Stimulated activated CD4-positive, alpha-beta T cell treated with anti-CD3 and anti-CD28 coated beads, Interleukin-4, amount 100 ng/mL, for 4 hours (primary cell): ENCODE results near the gene ZMYND11.
"Not testable (repeated sequence)": the region's sequence is repeated elsewhere in the genome, so short reads cannot be mapped to it uniquely, and the experiment has no call there.

Experiments
- DNase-seq, 2 experiments: peaks; one replicate each; pipeline ENCODE4 v3.0.0-alpha.2; 2020

The ZMYND11 gene

DNA sequence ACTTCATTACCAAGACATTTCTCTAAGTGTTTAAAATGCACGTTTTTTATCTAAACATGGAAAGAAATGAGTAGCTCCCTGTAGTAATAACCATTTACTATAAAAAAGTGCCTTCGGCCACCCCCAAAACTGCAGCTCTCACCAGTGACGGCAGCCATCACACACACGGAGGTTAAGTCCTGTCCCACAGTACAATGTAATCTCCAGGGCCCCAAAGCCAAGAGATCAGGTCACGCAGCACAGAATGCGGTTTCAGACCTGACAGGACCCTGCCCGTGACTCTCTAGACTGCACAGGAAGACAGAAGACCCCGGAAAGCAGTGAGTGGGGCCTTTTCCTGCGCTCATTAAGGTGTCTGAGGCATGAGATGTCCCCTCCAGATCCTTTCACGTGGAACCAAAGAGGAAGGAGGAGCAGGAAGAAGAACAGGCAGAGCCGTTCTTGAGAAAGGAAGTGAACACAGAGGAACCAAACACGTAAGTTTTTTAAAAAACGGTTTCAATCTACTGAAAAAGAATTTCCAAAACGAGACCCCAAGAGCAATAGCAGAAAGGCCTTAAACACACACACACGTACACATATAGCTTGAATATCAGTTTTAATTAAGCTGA, 125.7 kb downstream of the ZMYND11 start:
- no peak for DNase-seq

DNA sequence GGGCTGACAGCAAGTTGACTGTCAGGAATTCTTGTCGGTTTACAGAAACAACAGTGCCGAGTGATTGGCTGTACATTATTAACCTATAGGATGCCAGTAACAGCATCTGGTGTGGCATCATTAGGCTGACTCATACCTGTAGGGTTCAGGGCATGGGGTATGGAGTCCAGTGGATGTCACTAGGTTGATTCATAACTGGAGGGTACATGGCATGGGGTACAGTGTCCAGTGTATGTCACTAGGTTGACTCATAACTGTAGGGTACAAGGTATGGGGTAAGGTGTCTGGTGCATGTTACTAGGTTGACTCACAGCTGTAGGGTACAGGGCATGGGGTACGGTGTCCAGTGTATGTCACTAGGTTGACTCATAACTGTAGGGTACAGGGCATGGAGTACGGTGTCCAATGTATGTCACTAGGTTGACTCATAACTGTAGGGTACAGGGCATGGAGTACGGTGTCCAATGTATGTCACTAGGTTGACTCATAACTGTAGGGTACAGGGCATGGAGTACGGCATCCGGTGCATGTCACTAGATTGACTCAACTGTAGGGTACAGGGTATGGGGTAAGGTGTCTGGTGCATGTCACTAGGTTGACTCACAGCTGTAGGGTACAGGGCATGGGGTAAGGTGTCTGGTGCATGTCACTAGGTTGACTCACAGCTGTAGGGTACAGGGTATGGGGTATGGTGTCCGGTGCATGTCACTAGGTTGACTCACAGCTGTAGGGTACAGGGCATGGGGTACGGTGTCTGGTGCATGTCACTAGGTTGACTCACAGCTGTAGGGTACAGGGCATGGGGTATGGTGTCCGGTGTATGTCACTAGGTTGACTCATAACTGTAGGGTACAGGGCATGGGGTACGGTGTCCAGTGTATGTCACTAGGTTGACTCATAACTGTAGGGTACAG, 129.2 kb downstream of the ZMYND11 start:
- DNase-seq = not testable (repeated sequence)

DNA sequence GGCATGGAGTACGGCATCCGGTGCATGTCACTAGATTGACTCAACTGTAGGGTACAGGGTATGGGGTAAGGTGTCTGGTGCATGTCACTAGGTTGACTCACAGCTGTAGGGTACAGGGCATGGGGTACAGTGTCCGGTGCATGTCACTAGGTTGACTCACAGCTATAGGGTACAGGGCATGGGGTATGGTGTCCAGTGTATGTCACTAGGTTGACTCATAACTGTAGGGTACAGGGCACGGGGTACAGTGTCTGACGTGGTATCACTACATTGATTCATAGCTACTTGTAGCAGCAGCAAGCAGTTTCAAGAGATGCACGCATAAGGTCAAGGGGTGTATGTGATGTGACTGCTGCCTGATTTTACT, 129.8 kb downstream of the ZMYND11 start:
- not testable (repeated sequence) for DNase-seq

DNA sequence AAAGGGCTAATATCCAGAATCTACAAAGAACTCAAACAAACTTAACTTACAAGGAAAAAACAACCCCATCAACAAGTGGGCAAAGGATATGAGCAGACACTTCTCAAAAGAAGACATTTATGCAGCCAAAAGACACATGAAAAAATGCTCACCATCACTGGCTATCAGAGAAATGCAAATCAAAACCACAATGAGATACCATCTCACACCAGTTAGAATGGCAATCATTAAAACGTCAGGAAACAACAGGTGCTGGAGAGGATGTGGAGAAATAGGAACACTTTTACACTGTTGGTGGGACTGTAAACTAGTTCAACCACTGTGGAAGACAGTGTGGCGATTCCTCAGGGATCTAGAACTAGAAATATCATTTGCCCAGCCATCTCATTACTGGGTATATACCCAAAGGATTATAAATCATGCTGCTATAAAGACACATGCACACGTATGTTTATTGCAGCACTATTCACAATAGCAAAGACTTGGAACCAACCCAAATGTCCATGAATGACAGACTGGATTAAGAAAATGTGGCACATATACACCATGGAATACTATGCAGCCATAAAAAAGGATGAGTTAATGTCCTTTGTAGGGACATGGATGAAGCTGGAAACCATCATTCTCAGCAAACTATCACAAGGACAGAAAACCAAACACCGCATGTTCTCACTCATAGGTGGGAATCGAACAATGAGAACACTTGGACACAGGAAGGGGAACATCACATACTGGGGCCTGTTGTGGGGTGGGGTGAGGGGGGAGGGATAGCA, 130.7 kb downstream of the ZMYND11 start:
- DNase-seq = not testable (repeated sequence)

DNA sequence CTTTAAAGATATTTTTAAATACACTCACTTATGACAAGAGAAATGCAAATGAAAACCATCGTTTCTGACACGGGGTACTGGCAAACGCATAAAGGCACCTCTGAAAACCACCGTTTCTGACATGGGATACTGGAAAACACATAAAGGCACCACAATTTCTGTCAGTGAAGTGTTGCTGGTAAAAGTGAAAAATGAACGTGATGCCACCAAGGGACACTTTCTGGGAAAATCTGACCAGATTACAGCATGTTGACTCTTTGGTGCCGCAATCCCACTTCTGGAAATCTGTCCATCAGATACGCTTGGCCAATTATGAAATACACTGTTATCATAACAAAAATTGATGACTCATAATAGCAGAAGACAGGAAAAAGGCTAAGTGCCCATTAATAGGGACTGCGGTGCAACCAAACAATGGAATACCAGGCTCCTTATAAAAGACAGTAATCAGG, 131.7 kb downstream of the ZMYND11 start:
- DNase-seq = no peak

DNA sequence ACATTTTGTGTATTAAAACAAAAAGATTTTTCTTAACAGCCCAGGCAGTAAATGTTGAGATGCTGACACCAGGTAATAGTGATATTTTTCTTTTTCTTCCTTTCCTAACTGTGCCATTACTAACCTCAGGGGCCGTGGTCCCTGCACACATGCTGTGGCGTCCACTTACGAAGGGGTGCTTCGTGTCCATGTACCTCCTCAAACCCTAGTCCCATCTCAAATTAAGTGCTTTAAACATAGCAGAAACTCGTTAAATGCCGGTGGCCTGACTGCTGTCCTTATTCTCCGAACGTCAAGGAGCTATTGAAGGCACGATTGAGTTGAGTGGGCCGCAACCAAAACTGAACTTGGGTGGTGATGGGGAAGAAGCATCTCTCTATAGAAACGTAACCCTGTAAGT, 132.4 kb downstream of the ZMYND11 start:
- DNase-seq = no peak

DNA sequence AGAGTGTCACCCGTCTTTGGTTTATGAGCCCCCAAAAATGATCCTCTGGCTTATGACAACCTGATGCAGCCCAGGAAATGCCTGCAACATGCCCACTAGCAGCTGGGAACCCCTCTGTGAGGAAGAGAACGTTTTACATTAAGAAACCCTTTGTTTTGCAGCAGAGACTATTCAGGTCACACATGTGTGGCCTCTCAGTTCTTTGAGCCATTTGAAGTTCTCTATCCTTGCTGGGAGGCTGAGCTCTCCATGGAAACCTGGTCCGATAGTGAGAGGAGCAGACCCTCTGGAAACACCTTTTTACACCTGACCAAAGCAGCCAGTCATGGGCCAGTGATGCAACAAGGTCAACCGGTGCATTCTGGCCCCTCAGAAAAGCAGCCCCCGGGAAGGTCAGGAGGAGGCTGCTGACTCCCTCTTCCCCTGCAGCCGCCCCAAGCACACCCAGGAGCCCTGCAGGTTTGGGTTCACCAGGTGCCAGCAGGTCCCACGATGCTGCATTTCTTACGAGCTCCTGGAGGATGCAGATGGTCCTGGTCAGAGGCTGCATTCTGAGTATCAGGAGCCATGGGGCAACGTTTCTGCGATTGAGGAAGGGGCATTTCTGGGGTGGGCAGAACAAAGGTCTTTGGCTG, 134.3 kb downstream of the ZMYND11 start:
- no peak for DNase-seq

DNA sequence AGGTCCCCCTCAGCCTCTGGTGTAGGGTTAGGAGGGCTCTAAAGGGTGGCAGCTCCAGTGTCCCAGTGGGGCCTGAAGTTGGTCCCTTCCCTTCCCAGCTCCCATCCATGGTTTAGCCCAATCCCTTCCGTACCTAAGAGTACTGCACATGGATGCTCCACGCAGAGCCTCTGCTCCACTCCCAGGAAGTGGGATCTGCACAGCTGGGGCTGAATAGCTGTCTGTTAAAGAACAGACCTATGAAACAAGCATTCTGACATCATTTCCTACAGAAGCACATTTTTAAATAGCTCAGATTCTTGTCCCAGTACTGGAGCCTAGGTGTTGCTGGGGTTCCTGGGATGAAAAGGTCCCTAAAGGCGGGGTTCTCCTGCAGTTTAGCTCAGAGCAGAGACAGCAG, 135.9 kb downstream of the ZMYND11 start:
- no peak for DNase-seq

DNA sequence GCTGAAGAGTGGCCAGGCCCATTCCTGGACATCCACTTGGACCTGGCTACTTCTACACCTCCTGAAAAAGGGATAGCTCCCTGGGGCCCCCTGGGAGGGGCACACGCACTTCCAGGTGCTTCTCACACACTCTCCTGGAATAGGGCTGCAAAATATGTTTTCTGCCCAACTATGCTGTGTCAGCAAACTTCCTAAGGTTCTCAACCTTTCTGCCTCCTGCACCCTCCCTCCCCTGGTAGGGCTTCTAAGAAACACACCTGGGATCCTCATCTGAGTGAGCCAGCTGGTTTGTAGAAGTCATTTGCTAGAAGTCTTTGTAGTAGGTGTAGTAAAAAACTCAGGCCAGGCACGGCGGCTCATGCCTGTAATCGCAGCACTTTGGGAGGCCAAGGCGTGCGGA, 136.5 kb downstream of the ZMYND11 start:
- no peak for DNase-seq

DNA sequence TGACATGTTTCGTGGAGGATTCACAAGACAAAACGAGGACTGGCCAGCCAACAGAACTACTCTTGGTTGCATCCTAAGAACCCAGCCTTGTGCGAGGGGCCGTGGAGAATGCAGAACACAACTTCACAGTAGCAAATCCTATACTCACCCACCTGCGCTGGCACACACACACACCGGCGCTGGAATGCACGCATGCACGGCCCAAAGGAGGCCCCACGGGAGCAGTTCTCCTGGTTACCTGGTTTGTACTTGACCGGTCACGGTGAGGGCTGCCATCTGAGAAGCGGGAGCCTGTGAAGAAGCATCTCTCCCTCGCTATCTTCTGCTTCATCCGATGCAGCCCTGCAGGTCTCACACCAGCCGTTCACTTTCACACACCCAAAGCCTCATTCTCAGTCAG, 137.8 kb downstream of the ZMYND11 start:
- no peak for DNase-seq

DNA sequence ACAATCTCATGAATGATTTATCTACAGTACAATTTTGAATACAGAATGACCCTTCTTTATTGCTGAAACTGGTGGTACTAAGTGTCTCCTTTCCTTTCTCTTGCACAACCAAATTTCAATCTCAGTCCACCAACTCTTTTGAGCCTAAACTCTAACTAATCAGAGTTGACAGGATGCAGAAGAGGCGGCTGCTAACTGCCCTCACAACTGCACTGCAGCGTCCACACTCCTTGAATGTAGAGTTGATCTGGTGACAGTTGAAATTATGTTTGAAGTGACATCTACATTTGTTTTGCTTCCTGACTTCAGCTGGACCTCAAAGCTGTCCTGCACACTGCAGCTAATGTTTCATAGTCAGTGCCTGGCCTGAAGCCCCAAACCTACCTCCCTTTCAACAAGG, 139.6 kb downstream of the ZMYND11 start:
- no peak for DNase-seq

DNA sequence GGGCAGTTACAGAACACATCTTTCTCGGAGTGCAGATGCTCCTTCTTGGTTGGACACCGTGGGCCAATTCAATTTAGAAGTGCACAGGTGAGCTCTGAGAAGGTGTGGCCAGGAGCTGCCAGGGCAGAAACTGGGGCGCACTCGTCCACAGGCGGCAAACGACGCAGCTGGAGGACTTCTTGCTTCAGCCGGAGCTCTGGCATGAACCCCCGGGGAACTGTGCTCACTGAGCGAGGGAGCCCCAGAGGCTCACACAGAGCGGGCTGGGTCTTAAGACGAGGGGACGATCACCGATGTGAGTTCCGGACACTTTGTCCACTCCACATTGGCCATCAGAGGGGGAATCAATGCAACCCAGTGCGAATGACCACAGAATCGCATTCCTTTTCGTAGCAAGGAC, 140.4 kb downstream of the ZMYND11 start:
- no peak for DNase-seq

DNA sequence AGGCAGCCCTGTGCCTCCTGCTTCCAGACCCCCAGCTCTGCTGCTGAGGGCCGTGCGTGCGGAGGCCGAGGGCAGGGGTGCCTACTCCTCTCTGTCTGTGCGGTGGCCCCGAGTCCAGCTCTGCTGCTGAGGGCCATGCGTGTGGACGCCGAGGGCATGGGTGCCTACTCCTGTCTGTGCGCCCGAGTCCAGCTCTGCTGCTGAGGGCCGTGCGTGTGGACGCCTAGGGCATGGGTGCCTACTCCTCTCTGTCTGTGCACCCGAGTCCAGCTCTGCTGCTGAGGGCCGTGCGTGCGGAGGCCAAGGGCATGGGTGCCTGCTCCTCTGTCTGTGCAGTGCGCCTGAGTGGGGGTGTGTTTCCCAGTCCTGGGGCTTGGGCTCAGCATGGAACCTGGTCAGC, 142.7 kb downstream of the ZMYND11 start:
- no peak for DNase-seq

DNA sequence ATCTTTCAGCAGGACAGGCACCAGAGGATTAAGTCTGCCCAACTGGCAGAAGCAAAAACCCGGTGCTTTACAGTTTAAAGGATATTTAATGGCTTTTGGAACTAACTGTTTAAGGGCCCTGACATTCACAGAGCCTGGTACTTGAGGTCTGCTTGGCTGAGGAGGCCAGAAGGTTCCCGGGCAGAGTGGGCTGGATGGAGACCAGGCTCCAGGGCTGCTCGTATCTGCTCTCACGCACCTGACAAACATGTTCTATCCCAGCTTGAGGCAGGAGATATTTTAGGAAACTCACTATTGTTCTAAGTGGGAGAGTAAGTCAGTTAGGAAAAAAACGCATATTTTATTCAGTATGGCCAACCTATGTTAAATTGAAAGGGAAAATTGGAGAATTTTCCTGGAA, 143.5 kb downstream of the ZMYND11 start:
- no peak for DNase-seq

DNA sequence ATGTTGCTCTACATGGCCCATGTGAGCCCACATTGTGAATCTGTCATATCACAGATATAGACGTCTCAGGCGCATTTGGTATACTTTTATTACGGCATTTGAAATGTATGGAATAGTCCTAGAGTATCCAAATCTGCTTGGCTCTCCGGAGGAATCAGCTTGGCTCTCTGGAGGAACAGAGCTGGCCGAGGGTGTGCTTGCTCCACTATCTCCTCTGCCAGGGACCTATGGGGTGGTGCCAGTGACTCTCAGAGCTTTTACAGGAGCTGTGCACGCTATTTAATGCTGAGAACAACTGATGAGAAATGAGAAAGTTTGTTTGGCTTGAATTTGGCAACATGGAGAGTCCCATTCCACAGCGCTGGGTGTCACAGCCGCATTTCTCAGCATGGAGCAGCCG, 144.0 kb downstream of the ZMYND11 start:
- no peak for DNase-seq

DNA sequence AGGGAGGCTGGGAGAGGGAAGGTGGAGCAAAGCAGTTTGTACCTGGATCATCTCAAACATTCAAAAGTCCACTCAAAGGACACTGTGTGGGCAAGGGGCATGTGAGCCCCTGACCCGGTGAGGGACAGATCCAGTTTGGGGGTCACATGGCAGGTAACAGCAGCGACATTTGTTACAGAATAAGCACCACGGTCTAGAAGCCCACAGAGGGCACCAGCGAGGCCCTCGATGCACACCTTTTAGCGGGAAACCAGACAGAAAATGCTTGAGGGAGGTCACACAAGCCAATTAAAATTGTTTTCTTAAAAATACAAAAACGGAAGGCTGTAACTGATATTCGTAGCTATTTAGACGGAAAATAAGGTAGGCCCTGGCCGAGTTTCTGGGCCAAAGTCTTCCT, 144.4 kb downstream of the ZMYND11 start:
- no peak for DNase-seq

DNA sequence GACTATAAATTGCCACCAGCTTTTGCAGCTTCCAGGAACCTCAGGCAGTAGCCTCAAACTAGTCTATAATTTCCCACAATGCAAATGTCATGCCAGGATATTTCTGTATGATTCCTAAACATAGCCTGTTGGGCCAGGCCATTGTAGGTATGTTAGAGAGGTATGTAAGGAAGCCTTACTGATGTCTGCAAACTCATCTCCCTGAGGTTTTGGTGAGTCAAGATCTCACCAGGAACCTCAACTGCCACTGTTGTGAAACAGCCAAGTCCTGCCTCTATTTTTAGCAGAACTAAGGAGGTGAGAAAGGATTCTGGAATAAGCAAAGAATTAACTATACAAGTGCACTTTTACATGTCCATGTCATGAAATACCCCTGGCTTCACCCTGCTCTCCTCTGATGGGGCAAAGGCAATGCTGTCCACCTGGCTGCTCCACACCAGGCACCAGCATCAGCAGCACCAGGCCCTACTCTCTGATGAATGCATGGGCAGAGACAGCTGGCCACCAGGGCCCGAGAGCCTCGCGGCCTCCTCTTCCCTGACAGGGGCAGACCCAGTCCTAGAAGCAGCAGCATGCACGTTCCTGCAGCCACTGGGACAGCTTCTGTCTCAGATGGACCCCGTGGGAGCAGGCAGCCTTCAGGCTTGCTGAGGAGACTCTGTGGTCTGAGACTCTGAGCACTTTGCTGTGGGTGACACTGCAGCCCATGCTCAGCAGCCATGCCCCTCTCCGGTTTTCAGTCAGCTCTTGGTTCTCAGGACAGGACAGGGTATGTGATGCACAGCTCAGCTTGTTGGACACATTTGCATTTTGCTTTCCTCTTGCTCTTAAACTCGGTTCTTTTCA, 147.3 kb downstream of the ZMYND11 start:
- no peak for DNase-seq

DNA sequence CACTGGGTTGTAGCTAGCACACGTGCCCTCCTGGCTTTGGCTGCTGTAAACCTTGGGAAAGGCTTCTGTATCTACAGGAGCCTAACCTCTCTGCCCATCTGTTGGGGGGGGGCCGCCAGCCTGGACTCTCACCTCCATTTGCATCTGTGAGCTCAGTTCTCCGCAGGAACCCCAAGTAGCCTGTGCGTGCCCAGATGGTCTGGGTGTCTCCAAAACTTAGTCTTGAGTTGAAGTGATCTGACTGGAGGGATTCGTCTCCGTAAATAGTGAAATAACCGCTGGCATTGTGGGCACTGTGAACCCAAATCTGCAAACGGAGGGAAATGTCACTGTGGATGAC, 147.9 kb downstream of the ZMYND11 start:
- DNase-seq = no peak

DNA sequence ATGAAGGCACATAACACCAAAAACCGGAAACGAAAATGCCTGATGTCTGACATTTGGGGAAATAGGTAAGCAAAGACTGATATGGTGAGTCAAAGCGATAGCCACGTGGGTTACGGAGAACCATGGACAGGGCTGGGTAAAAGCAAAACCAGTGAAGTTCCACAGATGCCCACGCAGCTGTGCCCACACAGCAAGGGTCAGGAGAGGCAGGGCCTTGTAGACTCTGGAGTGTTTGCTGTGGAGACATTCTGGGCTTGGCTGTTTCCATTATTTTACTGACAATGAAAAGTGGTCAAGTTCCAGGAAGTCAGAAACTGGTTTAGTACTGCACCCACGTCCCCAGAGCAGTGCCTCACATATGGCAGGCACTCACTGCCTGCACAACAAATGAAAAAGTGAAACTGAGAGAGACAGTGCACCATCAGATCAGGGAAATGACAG, 148.7 kb downstream of the ZMYND11 start:
- peak in 1 of 2 experiments; percentile 1 for DNase-seq

DNA sequence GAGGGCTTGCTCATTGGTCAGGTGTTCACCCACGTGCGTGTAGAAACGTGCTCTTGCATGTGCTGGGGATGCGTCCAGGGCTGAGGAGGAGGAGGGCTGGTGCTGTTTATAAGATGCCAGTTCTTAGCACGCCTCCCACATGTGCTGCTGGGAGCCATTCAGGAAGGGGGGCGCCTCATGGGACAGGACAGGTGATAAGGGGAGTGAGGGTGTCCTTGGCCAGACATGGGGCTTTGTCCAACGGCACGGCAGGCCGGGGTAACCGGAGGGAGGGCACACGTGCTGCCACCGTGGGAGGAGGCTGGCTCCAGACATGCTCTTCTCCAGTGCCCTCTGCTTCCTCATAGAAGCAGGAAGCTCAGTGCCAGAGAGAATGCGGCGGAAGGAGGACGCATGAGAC, 150.0 kb downstream of the ZMYND11 start:
- no peak for DNase-seq

DNA sequence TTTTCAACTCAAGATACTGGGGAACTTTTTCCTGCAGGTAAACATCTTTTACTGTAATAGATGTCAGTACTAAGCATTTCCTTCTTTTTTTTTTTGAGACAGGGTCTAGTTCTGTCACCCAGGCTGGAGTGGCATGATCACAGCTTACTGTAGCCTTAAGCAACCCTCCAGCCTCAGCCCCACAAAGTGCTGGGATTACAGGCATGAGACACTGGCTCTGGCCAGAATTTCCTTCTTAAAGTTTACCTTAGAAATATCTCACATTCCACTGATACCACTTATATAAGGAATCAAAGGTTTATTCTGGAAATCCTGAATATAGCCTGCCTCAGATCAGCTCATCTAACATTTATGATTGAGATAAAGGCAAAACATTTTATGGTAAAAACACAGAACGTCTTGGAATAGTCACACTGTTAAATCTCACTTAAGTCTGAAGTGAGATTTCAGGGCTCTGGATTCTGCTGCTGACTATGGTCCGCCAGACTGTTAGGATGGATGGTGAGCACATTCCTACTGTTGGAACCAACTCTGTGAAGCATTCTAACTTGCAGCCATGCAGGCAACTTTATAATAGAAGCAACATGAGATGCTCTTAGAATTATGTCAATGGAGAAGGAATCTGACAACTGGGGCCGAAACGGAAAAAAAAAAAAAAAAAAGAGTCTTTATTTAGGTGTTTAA, 151.9 kb downstream of the ZMYND11 start:
- DNase-seq = no peak

DNA sequence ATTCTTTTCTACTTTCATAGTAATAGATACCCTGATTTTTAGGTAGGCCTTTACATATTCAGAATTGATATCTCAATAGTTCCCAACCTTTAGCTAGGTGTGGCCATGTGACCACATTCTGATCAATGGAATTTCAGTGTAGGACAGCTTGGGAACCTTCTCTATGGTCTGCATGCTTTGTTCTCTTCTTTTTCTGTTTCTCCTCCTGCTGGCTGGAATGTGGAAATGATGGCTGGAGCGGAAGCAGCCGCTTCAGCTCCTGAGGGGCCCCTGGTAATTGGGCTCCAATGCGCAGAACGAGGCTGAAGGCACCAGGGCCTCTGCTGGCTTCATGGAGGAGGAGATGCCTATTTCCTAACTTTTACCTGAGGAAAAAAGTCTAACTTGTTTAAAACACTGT, 152.6 kb downstream of the ZMYND11 start:
- no peak for DNase-seq
